PC-3 (cell line): ENCODE measurements around the gene DPF3. TPM values are rescaled to one million over a fixed set of nuclear protein-coding genes. Genes with fewer than 3 reads are reported as not detected.

Experiments
- ATAC-seq: fragments of 200-7000 bp; cut with Tn5 transposase; 2 replicates; pipeline ENCODE4 v1.9.1; 2020; ENCODE audit warnings: mild to moderate bottlenecking, moderate library complexity
- BruUV-seq: library from RNA; stranded (reverse); fragments of 400-500 nt; replicated peaks from 2 replicates; lab custom pipeline; 2021; lab: Mats Ljungman, UMichigan
- CTCF ChIA-PET: fragments of 300-600 bp; sonication (Branson Sonifier 250); formaldehyde crosslinking; loops from one replicate; lab custom pipeline; 2022; ENCODE audit warnings: antibody characterized with exemption; lab: Charles Lee
- POLR2A ChIA-PET: fragments of 300-600 bp; sonication (Branson Sonifier 250); formaldehyde crosslinking; loops from one replicate; lab custom pipeline; 2022; ENCODE audit warnings: antibody characterized with exemption; ENCODE audit not compliant: unreplicated experiment; lab: Charles Lee
- DNase-seq: peaks from one replicate; pipeline ENCODE4 v3.0.0-alpha.2; 2015
- H2AFZ ChIP-seq: fragments of 300-600 bp; sonication (generic); 2 replicates; pipeline ENCODE4 v1.6.0; 2016; ENCODE audit warnings: antibody characterized with exemption, low read length
- H3F3A ChIP-seq: fragments of 300-600 bp; sonication (generic); one replicate; pipeline ENCODE4 v1.6.0; 2017; ENCODE audit warnings: antibody characterized with exemption, low read length, control low read depth, mild to moderate bottlenecking; ENCODE audit not compliant: unreplicated experiment
- H3K27ac ChIP-seq: fragments of 300-600 bp; sonication (generic); 2 replicates; pipeline ENCODE4 v1.5.1; 2016; ENCODE audit warnings: mild to moderate bottlenecking, low read length
- H3K27me3 ChIP-seq: fragments of 300-600 bp; sonication (generic); 2 replicates; pipeline ENCODE4 v1.6.1; 2016; ENCODE audit warnings: low read length, mixed read lengths
- H3K36me3 ChIP-seq: fragments of 300-600 bp; sonication (generic); 2 replicates; pipeline ENCODE4 v1.6.1; 2016; ENCODE audit warnings: low read depth, mixed run types, low read length, mixed read lengths
- H3K4me1 ChIP-seq: fragments of 300-600 bp; sonication (generic); 2 replicates; pipeline ENCODE4 v1.5.1; 2016; ENCODE audit warnings: low read length; ENCODE audit not compliant: insufficient read depth
- H3K4me2 ChIP-seq: fragments of 300-600 bp; sonication (generic); 2 replicates; pipeline ENCODE4 v1.6.0; 2016; ENCODE audit warnings: low read length
- H3K4me3 ChIP-seq: fragments of 300-600 bp; sonication (generic); 2 replicates; pipeline ENCODE4 v1.5.1; 2016; ENCODE audit warnings: mild to moderate bottlenecking, low read length, mixed read lengths
- H3K79me2 ChIP-seq: fragments of 300-600 bp; sonication (generic); 2 replicates; pipeline ENCODE4 v1.6.1; 2017; ENCODE audit warnings: low read length, mixed read lengths
- H3K9ac ChIP-seq: fragments of 300-600 bp; sonication (generic); 2 replicates; pipeline ENCODE4 v1.6.0; 2016; ENCODE audit warnings: mild to moderate bottlenecking, low read length
- H3K9me2 ChIP-seq: fragments of 300-600 bp; sonication (generic); replicated peaks from 2 replicates; pipeline ENCODE4 v1.6.1; 2016; ENCODE audit warnings: mixed run types, low read length, mixed read lengths
- H3K9me3 ChIP-seq: fragments of 300-600 bp; sonication (generic); 2 replicates; pipeline ENCODE4 v1.6.1; 2016; ENCODE audit warnings: low read length, mixed read lengths
- H4K20me1 ChIP-seq: fragments of 300-600 bp; sonication (generic); 2 replicates; pipeline ENCODE4 v1.6.1; 2016; ENCODE audit warnings: low read length, mixed read lengths
- CTCF ChIP-seq: fragments of 300-600 bp; sonication (generic); conservative IDR thresholded peaks from 2 replicates; pipeline ENCODE4 v1.5.1; 2017; ENCODE audit warnings: antibody characterized with exemption, low read depth, mild to moderate bottlenecking, low read length
- EZH2 ChIP-seq: fragments of 300-600 bp; sonication (generic); IDR thresholded peaks from one replicate; pipeline ENCODE4 v1.6.1; 2017; ENCODE audit warnings: antibody characterized with exemption, mild to moderate bottlenecking, low read length; ENCODE audit not compliant: unreplicated experiment
- EZH2phosphoT487 ChIP-seq: fragments of 300-600 bp; sonication (generic); IDR thresholded peaks from 2 replicates; pipeline ENCODE4 v1.6.1; 2018; ENCODE audit warnings: mild to moderate bottlenecking, antibody characterized with exemption, low read length, borderline replicate concordance
- intact Hi-C: fragments of 100-400 bp; cut with micrococcal nuclease; formaldehyde crosslinking; loops from 2 replicates; pipeline ENCODE4 v1.9.0; 2023
- total RNA-seq: library from RNA; depleted of rRNA; stranded (reverse); fragments of >200 nt; gene quantifications from 2 replicates; pipeline ENCODE4 v1.2.3, GENCODE V29; 2014

Gene DPF3
- total RNA-seq, 1 experiment from 2014 or later = 16.6 TPM

DNA sequence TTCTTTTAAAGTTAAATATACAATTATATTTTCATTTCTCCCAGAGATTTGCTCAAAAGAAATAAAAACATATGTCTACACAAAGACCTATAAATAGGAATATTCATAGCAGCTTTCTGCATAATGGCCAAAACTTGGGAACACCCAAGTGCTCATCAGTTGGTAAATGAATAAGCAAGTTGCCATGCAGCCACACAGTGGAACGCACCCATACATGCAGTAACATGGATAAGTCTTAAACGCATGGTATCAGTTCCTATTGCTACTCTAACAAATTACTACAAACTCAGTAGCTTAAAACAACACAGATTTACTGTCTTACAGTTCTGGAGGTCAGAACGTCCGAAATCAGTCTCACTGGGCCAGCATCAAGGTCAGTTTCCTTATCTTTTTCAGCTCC lies 78.5 kb downstream of the DPF3 start:
- H3K4me2 ChIP-seq = no peak overlapping the region
- TF ChIP-seq EZH2 = no peak
- no peak for TF ChIP-seq EZH2phosphoT487
- no peak for TF ChIP-seq CTCF
- no peak for ATAC-seq
- BruUV-seq = no TSS peak
- ChIA-PET POLR2A (no interaction called here), CTCF (no interaction called here)
- H3K4me3 ChIP-seq = no peak overlapping the region
- no peaks in the 10 kb centered on the region for H3F3A ChIP-seq
- peaks cover 13% of the 10 kb centered on the region for H3K36me3 ChIP-seq
- no peak overlapping the region for H2AFZ ChIP-seq
- DNase-seq = no peak
- no peaks in the 10 kb centered on the region for H3K9me2 ChIP-seq
- H3K27me3 ChIP-seq = no peaks in the 10 kb centered on the region
- no peaks in the 10 kb centered on the region for H4K20me1 ChIP-seq
- H3K9ac ChIP-seq = no peak overlapping the region
- H3K4me1 ChIP-seq = no peaks in the 10 kb centered on the region; the same call in 1 of the 2 replicates
- intact Hi-C loops = no loop called here
- peaks cover 10% of the 10 kb centered on the region; the same call in 1 of the 2 replicates for H3K79me2 ChIP-seq
- H3K27ac ChIP-seq = no peak overlapping the region
- H3K9me3 ChIP-seq = no peaks in the 10 kb centered on the region

GRCh38 chr14:72812292-72812851 lies 81.5 kb downstream of the DPF3 start:
- CTCF ChIA-PET = no interaction called here
- H3K9me2 ChIP-seq = no peaks in the 10 kb centered on the region
- intact Hi-C loops = no loop called here
- POLR2A ChIA-PET = no interaction called here
- H3K27ac ChIP-seq = no peak overlapping the region
- no peaks in the 10 kb centered on the region for H3K9me3 ChIP-seq
- no peak for TF ChIP-seq CTCF
- H3K4me1 ChIP-seq = peaks cover 5% of the 10 kb centered on the region; the same call in 1 of the 2 replicates
- H3K9ac ChIP-seq = no peak overlapping the region
- DNase-seq (no peak), ATAC-seq (no peak; the same call in 1 of the 2 replicates)
- H3K4me2 ChIP-seq = no peak overlapping the region
- H3K4me3 ChIP-seq = no peak overlapping the region
- peaks cover 4% of the 10 kb centered on the region; the same call in 1 of the 2 replicates for H3K79me2 ChIP-seq
- no peaks in the 10 kb centered on the region for H3F3A ChIP-seq
- H2AFZ ChIP-seq = no peak overlapping the region
- H3K36me3 ChIP-seq = no peaks in the 10 kb centered on the region
- no peaks in the 10 kb centered on the region for H3K27me3 ChIP-seq
- no TSS peak for BruUV-seq
- no peaks in the 10 kb centered on the region for H4K20me1 ChIP-seq

- Histone ChIP-seq H3K4me1 (peaks cover 5% of the 10 kb centered on the region; the same call in 1 of the 2 replicates), H3K27me3 (no peaks in the 10 kb centered on the region), H3K27ac (no peak overlapping the region), H3K36me3 (no peaks in the 10 kb centered on the region), H3K9ac (no peak overlapping the region), H3K9me3 (no peaks in the 10 kb centered on the region), H2AFZ (no peak overlapping the region), H4K20me1 (no peaks in the 10 kb centered on the region), H3K4me3 (no peak overlapping the region), H3K4me2 (no peak overlapping the region), H3F3A (no peaks in the 10 kb centered on the region), H3K79me2 (peaks cover 4% of the 10 kb centered on the region; the same call in 1 of the 2 replicates), H3K9me2 (no peaks in the 10 kb centered on the region)
- BruUV-seq = no TSS peak
- CTCF ChIA-PET = no interaction called here
- ATAC-seq (peak; percentile 47), DNase-seq (no peak)
- no peak for TF ChIP-seq EZH2
- no peak for TF ChIP-seq CTCF
- no peak for TF ChIP-seq EZH2phosphoT487
- POLR2A ChIA-PET = no interaction called here
- intact Hi-C loops = no loop called here
Measured at GRCh38 chr14:72810201-72810600, 83.7 kb downstream of the DPF3 start.
